B cell (primary cell): ENCODE results near the gene PLEKHG3.

ENCODE experiments used
- CTCF ChIP-seq: fragments of 200-600 bp; IDR thresholded peaks from one replicate; pipeline ENCODE4 v1.8.0; 2022; ENCODE audit warnings: antibody characterized with exemption, mild to moderate bottlenecking
- EZH2 ChIP-seq: IDR thresholded peaks from 2 replicates; pipeline ENCODE4 v1.6.1; 2012; ENCODE audit warnings: borderline replicate concordance, low read depth, mild to moderate bottlenecking, moderate library complexity, low read length; ENCODE audit not compliant: insufficient read depth, poor library complexity, severe bottlenecking

- TF ChIP-seq CTCF (no peak), EZH2 (no peak)
Measured at GRCh38 chr14:64684091-64684490, 20.1 kb upstream of the PLEKHG3 start.
